NCI-H1694 treated with DMSO at 0.1 percent for 48 hours (cell line): ENCODE data around the gene WDR38.

Experiments
- DNase-seq: peaks from one replicate; lab custom pipeline; 2025; lab: John Stamatoyannopoulos, UW

The WDR38 gene

GRCh38 chr9:124882231-124882630 lies 29.0 kb downstream of the WDR38 start:
- DNase-seq = no peak

GRCh38 chr9:124884376-124884775 lies 31.1 kb downstream of the WDR38 start:
- DNase-seq = no peak

- no peak for DNase-seq
These were observed 32.3 kb downstream of the WDR38 start for GRCh38 chr9:124885551-124885950.

DNA sequence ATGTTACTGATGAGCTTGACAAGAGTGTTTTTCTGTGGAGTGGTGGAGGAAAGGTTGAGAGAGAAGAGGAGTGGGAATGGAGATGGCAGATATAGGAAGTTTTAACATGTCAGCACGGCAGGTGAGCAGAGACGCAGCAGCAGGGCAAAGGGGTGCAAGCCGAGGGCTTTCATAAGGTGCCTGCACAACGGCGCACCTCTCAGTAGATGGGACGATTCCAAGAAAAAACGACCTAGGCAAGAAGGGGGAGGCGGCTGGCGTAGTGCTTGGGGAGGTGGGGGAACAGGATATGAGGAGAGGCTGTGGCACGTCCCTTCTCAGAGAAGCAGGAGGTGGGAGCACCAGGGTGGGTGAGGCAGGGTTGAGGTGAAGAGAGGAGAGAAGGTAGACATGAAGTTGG lies 33.2 kb downstream of the WDR38 start:
- no peak for DNase-seq

DNA sequence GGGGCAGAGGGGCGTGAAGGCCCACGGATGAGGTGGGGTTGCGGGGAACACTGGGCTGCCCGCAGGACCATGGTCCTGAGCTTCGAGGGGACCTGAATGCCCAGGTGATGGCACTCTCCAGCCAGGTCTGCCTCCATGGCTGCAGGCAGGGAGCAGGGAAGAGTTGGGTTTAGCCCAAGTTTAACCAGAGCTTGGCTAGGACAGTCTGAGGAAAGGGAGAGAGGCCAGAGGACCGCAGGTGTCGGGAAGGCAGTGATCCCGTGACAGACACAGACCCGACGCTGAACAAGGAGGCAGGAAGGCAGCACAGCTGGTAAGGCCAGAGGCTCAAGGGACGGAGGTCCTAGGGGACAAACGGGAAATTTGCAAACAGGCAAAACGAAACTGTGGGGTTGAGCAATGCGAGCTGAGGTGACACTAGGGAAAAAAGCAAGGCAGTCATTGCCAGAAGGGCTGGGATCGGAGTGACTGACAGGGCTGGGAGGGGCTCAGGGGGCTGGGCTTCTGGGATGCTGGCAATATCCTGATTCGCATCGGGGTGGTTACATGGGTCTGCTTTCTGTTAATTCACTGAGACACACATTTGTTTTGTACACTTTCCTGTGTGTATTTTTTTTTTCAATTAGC lies 33.7 kb downstream of the WDR38 start:
- no peak for DNase-seq

DNA sequence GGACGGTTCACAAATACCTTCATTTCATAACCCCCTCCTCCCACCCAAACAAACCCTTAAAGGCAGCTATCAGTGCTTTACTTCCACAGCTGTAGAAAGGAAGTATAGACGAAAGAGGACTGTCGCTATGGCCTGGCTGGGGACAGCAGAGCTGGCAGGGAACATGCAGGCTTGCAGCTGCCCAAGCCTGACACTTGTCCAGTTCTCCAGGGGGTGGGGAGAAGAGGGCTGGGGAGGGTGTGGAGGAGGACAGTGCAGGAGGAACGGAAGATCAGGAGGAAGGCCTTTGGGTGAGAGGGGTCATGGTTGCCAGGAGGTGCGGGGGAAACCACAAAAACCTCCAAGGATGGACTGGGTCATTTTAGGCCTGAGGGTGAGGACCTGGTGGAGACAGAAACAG lies 34.6 kb downstream of the WDR38 start:
- DNase-seq = no peak

DNA sequence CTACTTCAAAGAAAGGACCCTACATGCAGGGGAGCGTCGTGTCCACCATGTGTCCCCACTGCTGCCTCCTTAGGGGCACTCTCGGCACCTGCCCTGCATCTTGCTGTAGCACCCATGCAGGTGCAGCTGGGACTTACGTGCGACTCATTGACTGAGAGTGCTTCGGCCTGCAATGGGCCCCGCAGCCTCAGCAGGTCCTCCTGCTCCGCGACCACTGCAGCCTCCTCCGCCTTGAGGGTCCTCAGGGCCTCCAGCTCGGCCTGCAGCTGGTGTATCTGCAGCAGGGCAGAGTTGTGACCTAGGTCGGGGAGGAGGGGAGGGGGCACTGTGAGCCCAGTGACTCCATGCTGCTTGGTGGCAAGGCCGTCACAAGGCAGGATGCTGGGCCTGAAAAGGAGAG lies 35.7 kb downstream of the WDR38 start:
- no peak for DNase-seq

GRCh38 chr9:124890179-124890578 lies 36.9 kb downstream of the WDR38 start:
- no peak for DNase-seq

DNA sequence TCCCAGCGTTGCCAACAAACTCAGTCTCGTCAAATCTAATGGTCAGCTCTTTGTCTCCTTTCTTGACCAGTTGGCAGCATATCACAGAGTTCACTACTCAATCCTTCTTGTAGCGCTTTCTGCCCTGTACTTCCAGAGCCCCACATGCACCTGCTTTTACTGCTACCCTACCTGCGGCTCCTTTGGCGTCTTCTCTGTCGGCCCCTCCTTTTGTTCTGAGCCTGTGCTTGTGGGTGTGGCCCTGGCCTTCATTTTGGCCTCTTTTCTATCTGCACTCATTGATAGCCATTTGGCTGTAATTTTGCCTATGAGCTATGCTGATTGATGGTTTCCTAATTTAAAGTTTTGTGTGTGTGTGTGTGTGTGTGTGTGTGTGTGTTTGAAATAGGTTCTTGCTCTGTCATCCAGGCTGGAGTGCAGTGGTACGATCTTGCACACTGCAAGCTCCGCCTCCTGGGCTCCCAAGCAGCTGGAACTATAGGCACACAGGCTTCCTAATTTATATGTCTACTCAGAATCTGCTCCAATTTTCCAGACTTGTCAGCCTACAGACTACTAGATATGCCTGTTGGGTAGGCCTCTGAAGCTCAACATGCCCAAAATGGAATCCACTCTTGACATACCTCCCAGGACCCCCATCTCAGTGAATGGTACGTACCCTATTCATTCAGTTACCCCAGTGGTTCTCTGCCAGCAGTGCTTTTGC lies 40.9 kb downstream of the WDR38 start:
- DNase-seq = no peak

DNA sequence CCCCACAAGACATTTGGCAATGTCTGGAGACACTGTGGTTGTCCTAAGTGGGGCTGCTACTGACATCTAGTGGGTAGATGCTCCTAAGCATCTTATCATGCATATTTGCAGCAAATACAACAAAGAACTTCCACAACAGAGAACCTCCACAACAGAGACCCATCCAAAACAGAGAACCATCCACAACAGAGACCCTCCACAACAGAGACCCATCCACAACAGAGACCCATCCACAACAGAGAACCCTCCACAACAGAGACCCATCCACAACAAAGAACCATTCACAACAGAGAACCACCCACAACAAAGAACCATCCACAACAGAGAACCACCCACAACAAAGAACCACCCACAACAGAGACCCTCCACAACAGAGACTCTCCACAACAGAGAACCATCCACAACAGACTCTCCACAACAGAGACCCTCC lies 41.5 kb downstream of the WDR38 start:
- no peak for DNase-seq

- DNase-seq = no peak
These were observed 44.6 kb downstream of the WDR38 start for GRCh38 chr9:124897570-124898460.

DNA sequence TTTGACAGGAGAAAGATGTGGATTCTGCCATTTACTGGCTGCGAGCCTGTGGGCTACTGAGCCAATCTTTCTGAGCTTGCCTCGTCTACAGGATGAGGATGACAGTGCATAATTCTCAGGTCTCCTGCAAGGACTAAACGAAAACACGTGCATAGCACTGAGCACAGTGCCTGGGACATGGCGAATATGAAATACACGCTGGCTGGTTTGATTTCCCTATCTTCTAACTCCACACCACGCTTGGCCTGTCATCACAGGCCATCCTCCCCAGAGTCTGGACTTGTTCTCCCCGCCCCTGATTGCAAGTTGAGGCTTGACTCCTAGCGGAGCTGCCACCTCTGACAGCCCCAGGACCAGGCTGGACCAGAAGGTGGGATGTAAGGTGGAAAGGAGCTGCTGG lies 46.6 kb downstream of the WDR38 start:
- DNase-seq = no peak

- no peak for DNase-seq
These were observed 53.7 kb downstream of the WDR38 start for GRCh38 chr9:124906966-124907365.
